HFFc6 (cell line): ENCODE data around the gene TMCC2. TPM values are rescaled to one million over a fixed set of nuclear protein-coding genes. Genes with fewer than 3 reads are reported as not detected.

ENCODE experiments used
- DNase-seq: peaks from one replicate; pipeline ENCODE4 v3.0.0-alpha.2; 2018
- H3K27ac Mint-ChIP-seq: 2 replicates; pipeline ENCODE4 v1.8.0; 2020; ENCODE audit warnings: mild to moderate bottlenecking, mixed read lengths
- H3K27me3 Mint-ChIP-seq: 2 replicates; pipeline ENCODE4 v1.8.0; 2021; ENCODE audit warnings: mild to moderate bottlenecking, moderate library complexity, mixed read lengths; ENCODE audit not compliant: insufficient read depth
- H3K36me3 Mint-ChIP-seq: 2 replicates; pipeline ENCODE4 v1.8.0; 2021; ENCODE audit warnings: low read depth, mixed read lengths
- H3K4me1 Mint-ChIP-seq: 2 replicates; pipeline ENCODE4 v1.8.0; 2020; ENCODE audit warnings: low read depth, mixed read lengths
- H3K4me3 Mint-ChIP-seq: 2 replicates; pipeline ENCODE4 v1.8.0; 2020; ENCODE audit warnings: mild to moderate bottlenecking, moderate library complexity, mixed read lengths
- H3K9me3 Mint-ChIP-seq: 2 replicates; pipeline ENCODE4 v1.8.0; 2020; ENCODE audit warnings: mild to moderate bottlenecking, mixed read lengths
- CTCF ChIP-seq: fragments of 200-600 bp; sonication (generic); IDR thresholded peaks from 2 replicates; pipeline ENCODE4 v1.5.0; 2021; ENCODE audit warnings: antibody characterized with exemption, mild to moderate bottlenecking
- total RNA-seq, 6 experiments: library from RNA; stranded (reverse); fragmentation: NEBNext Ultra II Directional; extraction: Animal tissue kit (Norgen Biotek cat#: 25700); gene quantifications; 2 replicates in 1 of 6; 3 replicates in 5 of 6; pipeline ENCODE4 v1.2.3, GENCODE V29; 2021

The TMCC2 gene
- total RNA-seq, 6 experiments from 2014 or later = 3.4 to 4.2 (median 3.9) TPM

GRCh38 chr1:205240569-205240968, 12.8 kb downstream of the TMCC2 start:
- Mint-ChIP-seq H3K4me1 (no peaks in the 10 kb centered on the region), H3K36me3 (peaks cover 7% of the 10 kb centered on the region; the same call in 1 of the 2 replicates), H3K27ac (no peak overlapping the region), H3K27me3 (no peaks in the 10 kb centered on the region), H3K9me3 (no peaks in the 10 kb centered on the region), H3K4me3 (no peak overlapping the region)
- TF ChIP-seq CTCF = no peak
- DNase-seq = no peak

- Mint-ChIP-seq H3K4me3 (no peak overlapping the region), H3K27me3 (no peaks in the 10 kb centered on the region; the same call in 1 of the 2 replicates), H3K4me1 (no peaks in the 10 kb centered on the region)
Observed at GRCh38 chr1:205241366-205242030, 13.8 kb downstream of the TMCC2 start.

GRCh38 chr1:205243350-205244191, 15.8 kb downstream of the TMCC2 start:
- DNase-seq = no peak
- no peak overlapping the region for H3K4me3 Mint-ChIP-seq
- H3K27ac Mint-ChIP-seq = no peak overlapping the region
- no peaks in the 10 kb centered on the region; the same call in 1 of the 2 replicates for H3K27me3 Mint-ChIP-seq
- no peaks in the 10 kb centered on the region for H3K4me1 Mint-ChIP-seq
- TF ChIP-seq CTCF = no peak
- no peaks in the 10 kb centered on the region for H3K9me3 Mint-ChIP-seq
- peaks cover 7% of the 10 kb centered on the region; the same call in 1 of the 2 replicates for H3K36me3 Mint-ChIP-seq

More at GRCh38 chr1:205241366-205242030, 13.8 kb downstream of the TMCC2 start:
- no peaks in the 10 kb centered on the region for H3K9me3 Mint-ChIP-seq
- DNase-seq = no peak
- H3K27ac Mint-ChIP-seq = no peak overlapping the region
- peaks cover 7% of the 10 kb centered on the region; the same call in 1 of the 2 replicates for H3K36me3 Mint-ChIP-seq
- no peak for TF ChIP-seq CTCF

- H3K27ac Mint-ChIP-seq = no peak overlapping the region
- H3K36me3 Mint-ChIP-seq = peaks cover 7% of the 10 kb centered on the region; the same call in 1 of the 2 replicates
- DNase-seq = no peak
- TF ChIP-seq CTCF = no peak
- H3K4me1 Mint-ChIP-seq = peaks cover 6% of the 10 kb centered on the region; the same call in 1 of the 2 replicates
- no peaks in the 10 kb centered on the region; the same call in 1 of the 2 replicates for H3K27me3 Mint-ChIP-seq
- H3K9me3 Mint-ChIP-seq = no peaks in the 10 kb centered on the region
- no peak overlapping the region for H3K4me3 Mint-ChIP-seq
Observed at GRCh38 chr1:205244384-205244783, 16.6 kb downstream of the TMCC2 start.

GRCh38 chr1:205245096-205245495, 17.4 kb downstream of the TMCC2 start:
- no peaks in the 10 kb centered on the region; the same call in 1 of the 2 replicates for H3K27me3 Mint-ChIP-seq
- H3K4me1 Mint-ChIP-seq = peaks cover 11% of the 10 kb centered on the region; the same call in 1 of the 2 replicates
- no peaks in the 10 kb centered on the region for H3K9me3 Mint-ChIP-seq

More at GRCh38 chr1:205245096-205245495, 17.4 kb downstream of the TMCC2 start:
- Mint-ChIP-seq H3K27ac (no peak overlapping the region), H3K4me3 (no peak overlapping the region), H3K36me3 (peaks cover 7% of the 10 kb centered on the region; the same call in 1 of the 2 replicates)
- TF ChIP-seq CTCF = no peak
- DNase-seq = no peak
